ENCODE measurements around the gene KRT83. TPM values are rescaled to one million over a fixed set of nuclear protein-coding genes. Genes with fewer than 3 reads are reported as not detected.
"Not testable (repeated sequence)": the region's sequence is repeated elsewhere in the genome, so short reads cannot be mapped to it uniquely, and the experiment has no call there.

The KRT83 gene
- total RNA-seq, 1 donor from 2014 or later: not detected

DNA sequence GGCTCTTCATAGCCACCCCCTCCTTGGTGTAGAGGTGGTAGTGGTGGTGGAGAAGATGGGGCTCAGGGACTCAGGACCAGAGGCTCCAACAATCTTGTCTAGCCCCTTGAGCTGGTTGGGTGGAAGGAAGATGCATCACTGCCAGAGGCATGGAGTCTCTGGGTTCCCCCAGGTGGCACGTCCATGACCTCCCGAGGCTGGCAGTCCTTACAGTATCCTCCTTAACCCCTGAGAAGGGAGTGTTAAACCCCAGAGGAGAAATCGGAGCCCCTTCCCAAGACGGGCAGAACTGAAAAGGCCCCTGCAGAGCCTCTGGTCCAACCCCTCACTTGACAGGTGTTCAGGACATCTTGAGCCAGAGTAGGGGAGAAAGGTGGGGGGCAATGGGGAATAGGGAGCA is 9.1 kb downstream of the KRT83 start:
- no peak for DNase-seq (ENCODE audit: low read depth)

DNA sequence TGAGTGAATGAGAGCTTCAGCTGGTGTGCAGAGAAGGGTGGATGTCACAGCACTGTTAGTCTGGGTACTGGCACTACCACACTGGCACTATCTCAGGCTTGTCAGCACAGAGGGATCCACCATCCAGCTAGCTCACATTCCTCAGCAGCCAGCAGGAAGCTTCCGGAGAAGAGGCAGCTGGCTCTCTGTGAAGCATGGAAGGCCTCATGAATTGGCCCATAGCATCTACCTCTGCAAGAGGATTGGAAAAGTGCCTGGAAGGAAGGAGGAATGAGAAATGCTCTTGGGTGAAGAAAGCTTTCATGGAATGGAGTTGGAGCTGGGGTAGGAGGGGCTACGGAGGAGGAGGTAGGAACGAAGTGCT is 9.9 kb downstream of the KRT83 start:
- no peak for DNase-seq (ENCODE audit: low read depth)

DNA sequence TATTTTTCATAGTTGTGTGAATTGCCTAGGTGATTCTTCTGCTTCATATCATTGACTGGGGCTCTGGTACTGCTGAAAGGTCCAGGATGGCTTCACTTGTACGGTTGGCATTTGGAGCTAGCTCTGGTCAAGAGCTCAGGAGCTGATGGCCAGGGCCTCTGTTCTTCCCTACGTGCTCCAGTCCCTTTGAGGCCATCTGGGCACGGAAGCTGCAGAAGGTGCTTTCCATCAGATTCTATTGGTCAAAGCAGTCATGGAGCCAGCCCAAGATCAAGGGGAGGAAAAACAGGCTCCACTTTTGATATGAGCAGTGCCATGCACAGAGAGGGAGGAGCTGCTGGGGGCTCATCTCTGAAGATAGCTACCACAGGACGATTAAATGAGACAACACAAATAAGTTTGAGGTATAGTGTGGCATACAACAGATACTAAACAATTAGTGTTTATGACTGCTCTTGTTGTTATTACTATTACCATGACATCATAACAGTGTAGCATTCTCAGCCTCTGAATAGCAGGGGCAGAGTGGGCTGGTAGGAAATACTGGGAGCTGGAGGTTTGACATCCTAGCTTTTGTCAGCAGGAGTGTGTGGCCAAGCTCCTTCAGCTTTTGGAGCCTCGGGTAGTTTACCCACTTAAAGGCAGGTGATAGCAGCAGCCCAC is 10.4 kb downstream of the KRT83 start:
- peak; percentile 51 for DNase-seq (ENCODE audit: low read depth)

DNA sequence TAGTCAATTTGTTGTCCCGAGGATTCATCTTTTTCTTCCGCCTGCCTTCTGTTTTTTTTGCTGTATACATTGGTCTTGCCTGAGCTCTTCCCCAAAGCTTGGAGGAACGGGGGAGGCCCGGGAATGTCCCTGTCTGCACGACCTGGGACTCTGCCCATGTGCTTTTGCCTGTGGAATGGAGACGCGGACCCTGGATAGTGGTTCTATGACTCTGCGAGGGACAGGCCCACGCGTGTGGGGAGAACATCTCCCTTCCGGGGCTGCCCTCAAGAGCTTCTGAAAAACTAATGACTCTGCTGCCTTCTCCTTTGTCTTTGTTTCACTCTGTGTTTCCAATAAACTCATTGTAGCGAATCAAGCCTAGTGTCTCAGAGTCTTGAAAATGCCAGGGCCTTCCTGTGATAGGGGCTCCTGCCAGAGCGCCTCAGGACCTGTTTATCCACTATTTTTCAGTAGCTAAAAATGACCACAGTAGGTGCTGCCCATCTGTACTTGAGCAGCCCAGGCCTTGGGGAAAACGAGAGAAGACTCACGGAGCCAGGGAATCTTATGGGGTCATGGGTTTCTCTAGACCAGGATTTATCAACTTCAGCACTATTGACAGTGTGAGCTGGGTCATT is 12.3 kb downstream of the KRT83 start:
- DNase-seq (ENCODE audit: low read depth): no peak

DNA sequence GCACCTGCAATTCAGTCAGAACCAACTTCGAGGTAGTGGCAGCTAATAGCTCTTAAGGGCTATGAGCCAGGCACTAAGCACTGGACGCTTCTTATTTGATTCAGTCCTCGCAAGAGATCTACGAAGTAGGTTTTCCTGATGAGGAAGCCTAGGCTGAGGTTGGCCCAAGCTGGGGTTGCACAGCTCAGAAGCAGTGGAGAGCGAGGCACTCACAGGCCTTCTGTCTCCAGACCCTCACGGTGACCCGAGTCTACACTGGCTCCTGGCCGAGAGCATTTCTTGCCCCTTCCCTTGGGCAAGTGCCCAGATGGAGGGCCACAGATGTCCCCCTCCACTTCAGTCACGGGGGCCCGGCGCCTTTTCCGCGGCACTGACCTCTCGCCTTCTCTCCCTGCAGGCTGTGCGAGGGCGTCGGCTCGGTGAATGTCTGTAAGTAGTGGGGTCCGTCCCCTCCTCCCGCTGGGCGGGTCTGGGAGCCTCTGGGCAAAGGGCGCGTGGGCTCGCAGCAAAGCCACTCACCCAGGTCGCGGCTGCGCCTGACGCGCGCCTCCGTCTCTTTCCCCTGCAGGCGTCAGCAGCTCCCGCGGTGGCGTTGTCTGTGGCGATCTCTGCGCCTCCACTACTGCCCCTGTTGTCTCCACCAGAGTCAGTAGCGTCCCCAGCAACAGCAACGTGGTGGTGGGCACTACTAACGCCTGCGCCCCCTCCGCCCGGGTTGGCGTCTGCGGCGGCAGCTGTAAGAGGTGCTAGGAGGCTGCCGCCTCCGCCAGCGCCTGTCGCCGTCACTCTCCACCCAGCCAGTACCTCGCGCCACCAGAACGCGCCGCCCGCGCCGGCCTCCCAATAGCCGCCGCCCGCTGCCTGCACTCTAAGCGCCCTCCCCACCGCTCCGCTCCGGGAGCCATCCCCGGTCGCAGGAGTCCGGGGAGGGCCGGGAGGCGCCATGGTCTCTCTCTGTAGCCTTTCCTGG is 13.1 kb downstream of the KRT83 start:
- DNase-seq (ENCODE audit: low read depth): peak; percentile 77

DNA sequence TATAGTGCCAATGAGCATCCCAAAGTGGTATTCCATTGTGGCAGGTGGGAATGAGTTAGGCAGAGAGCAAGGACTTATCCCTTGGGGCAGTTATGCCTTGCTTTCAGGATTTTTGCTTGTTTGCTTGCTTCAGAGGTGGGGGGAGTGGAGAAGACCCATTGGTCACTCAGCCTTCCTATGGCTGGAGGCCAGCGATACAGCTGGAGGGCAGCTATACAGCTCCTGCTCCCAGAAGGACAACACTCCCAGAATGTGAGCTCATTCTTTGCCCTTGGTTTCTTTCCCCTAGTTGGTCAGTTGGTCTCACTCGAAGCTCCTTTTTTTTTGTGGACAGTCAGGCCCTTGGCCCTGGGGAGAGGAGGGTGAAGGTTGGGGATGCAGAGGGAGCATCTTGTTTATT is 14.5 kb downstream of the KRT83 start:
- peak; percentile 29 for DNase-seq (ENCODE audit: low read depth)

DNA sequence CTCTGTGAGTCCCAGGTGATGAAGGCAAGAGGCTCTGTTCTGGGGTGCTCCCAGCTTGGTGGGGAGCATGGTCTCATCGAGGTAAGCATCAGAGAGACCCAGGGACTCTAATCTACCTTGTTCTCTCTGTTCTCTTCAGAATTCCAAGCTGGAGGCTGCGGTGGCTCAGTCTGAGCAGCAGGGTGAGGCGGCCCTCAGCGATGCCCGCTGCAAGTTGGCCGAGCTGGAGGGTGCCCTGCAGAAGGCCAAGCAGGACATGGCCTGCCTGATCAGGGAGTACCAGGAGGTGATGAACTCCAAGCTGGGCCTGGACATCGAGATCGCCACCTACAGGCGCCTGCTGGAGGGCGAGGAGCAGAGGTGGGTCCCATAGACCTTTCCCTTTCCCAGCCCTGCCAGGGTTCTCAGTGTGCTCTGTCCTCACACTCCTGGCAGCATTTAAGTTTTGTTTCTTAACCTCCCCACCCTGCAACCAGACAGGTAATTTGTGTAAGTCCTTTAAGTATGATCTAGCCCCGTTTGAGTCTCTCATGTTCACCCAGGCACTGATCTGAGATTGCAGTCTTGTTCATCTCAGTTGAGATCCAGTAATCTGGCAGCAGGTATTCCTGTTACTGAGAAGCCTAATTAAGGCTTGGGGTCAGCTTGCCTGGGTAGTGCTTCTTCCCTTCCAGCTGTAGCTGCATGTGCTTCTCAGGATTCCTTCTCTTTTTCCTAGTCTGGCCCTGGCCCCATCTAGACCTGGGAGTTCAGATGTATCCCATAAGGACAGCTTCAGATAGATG is 15.1 kb downstream of the KRT83 start:
- no peak for DNase-seq (ENCODE audit: low read depth)

DNA sequence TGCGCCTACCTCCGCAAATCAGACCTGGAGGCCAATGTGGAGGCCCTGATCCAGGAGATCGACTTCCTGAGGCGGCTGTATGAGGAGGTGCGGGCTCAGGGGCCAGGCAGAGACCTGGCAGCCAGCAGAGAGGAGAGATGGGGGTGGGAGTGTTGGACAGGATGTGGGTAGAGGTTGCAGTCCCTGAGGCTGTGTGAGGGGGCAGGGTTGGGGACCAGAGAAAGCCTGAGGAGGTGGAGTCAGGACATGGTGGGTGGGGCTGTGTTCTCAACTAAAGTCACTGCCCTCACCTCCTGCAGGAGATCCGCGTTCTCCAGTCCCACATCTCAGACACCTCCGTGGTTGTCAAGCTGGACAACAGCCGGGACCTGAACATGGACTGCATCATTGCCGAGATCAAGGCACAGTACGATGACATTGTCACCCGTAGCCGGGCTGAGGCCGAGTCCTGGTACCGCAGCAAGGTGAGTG is 16.2 kb downstream of the KRT83 start:
- DNase-seq (ENCODE audit: low read depth): not testable (repeated sequence)

DNA sequence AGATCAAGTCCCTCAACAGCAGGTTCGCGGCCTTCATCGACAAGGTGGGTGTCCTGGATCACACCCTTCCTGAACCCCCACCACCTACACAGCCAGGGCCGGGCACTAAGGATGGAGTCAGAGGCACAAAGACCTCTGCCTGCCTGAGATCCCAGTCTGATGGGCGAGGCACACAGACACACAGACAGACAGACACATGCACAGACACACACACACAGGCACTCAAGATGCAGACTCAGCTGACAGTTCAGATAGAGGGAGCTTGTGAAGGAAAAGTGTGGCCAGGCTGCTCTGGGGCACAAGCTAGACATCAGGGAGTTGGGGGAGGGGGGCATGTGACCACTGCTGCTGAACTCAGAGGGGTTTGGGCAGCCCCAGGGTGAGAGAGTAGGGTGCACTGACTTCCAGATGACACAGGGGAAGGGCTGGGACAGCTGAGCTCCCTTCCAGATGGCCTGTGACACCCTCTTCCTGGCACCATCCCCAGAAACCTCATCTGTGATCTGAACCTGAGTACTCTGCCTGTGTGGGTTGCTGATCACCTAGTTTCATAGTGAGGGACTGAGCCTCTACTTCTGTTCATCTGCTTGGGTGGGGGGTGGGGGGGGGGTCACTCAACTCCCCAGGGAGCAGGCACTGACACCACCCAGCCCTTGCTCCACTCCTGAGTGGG is 18.8 kb downstream of the KRT83 start:
- not testable (repeated sequence) for DNase-seq (ENCODE audit: low read depth)

DNA sequence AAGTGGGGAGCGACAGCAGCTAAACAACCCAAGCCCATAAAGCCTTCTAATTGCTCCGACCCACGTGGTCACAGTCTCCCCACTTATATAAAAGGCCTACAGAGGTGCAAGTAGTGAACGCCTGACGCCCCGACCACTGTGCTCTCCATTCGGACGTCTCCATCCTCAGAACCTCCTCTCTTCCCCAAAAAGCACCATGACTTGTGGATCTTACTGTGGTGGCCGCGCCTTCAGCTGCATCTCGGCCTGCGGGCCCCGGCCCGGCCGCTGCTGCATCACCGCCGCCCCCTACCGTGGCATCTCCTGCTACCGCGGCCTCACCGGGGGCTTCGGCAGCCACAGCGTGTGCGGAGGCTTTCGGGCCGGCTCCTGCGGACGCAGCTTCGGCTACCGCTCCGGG is 19.5 kb downstream of the KRT83 start:
- not testable (repeated sequence) for DNase-seq (ENCODE audit: low read depth)

DNA sequence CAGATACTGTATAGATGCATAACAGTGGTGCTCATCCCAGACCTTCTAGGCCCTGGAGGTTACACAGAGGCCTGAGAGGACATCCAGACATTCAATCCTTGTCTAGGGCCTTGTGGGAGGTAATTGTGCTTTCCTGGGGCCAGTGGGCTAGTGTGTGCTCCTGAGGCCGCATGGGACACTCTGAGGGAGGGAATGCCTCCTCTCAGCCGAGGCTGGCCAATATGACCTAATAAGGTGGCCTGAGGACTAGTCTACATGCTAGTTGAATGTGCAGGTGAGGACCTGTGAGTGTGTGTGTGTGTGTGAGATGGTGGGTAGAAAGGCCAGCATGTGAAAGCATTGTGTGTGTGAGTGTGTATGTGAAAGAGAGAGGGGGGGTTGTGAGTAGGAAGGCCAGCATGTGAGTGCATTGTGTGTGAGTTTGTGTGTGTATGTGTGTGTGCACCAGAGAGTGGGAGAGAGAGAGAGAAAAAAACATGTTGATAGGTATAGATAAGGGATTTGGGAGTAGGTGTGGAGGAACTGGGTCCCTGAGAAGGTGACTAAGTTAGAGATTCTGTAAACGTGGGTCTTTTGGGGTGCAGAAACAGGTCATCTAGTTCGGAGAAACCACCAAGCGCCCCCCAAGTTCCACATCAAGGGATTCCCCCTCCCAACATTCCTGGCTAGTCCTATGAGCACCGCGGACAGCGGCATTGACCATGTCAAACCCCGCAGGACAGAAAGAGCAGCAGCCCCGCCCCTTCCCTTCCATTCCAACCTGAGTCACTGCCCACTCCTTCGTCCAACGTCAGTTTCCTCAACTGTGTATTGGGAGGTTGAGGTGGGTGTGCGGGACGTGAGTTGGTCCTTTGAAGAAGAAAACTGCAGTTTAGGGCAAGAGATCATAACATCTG is 20.2 kb downstream of the KRT83 start:
- DNase-seq (ENCODE audit: low read depth): peak; percentile 33

DNA sequence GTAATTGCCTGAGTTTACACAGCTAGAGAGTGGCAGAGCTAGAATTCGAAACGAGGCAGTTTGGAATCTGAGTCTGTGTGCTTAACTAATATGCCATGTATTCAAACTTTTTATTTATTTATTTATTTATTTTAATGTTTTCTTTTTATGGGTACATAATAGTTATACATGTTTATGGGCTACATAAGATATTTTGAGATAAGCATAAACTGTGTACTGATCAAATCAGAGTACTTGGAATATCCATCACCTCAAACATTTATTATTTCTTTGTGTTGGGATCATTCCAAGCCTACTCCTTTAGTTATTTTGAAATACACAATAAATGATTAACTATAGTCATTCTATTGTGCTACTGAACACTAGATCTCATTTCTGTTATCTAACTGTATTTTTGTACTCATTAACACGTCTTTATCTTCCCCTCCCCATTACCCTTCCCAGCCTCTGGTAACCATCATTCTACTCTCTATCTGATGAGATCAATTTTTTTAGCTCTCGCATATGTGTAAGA is 22.5 kb downstream of the KRT83 start:
- DNase-seq (ENCODE audit: low read depth): no peak

DNA sequence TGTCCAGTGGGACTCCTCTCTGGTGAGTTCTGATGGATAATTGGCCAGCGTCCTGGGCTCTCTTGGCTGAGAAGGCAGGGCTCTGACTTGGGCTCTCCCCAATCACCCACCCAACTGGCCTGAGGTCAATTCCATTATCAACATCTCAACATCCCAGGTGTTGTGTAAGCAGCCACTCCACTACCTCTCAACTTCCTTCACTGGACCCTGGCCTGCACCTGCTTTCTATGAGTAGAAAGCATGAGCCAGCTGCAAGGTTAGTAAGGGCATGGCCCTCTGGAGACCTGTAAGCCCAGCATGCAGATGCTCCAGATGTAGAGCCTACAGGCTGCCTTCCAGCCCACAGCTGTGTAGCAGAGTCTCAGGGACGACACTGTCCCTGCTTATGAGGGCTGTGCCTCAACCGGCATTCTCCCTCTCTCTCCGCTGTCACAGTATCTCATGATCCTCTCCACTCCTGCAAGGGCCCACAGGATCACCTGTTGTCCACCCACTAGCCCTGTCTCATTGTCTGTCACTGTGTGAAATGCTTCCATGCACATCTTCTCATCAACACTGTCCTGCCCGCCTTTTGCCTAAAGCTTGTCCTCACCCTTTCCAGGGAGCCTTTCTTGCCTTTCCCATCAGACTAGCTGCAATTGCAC is 24.5 kb downstream of the KRT83 start:
- DNase-seq (ENCODE audit: low read depth): no peak

DNA sequence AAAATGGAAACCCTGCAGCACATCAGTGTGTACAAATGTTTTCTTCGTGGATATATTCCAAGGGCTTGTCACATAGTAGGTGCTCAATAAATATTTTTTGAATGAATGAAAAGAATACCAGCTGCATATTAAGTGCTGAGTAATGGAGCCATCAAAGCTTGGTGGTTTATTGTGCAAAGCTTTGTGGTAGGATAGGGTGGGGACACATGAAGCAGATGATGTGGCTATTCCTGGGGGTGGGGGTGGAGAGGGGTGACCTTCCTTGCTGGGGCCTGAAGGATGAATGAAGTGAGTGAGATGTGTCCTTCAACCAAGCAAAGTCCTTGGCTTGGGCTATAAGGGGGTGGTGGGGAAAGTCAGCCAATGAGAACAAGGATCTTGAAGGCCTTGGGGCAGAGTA is 25.5 kb downstream of the KRT83 start:
- DNase-seq (ENCODE audit: low read depth): peak; percentile 76

DNA sequence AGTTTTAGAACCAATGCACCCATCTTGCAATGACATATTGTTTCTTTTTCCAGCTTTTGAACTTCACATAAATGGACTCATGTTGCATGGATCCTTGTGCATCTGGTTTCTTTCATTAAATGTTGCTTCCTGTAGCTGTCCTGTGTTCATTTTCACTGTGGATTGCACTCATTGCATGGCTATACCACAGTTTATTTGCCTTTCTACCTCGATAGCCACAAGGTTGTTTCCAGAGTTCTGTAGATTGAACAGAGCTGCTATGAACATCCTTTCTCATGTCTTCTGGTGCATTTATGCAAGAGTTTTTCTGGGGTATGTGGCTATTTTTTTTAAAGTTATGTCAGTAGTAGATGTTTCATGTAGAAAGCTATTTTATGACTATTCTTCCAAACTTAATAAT is 26.4 kb downstream of the KRT83 start:
- DNase-seq (ENCODE audit: low read depth): no peak

DNA sequence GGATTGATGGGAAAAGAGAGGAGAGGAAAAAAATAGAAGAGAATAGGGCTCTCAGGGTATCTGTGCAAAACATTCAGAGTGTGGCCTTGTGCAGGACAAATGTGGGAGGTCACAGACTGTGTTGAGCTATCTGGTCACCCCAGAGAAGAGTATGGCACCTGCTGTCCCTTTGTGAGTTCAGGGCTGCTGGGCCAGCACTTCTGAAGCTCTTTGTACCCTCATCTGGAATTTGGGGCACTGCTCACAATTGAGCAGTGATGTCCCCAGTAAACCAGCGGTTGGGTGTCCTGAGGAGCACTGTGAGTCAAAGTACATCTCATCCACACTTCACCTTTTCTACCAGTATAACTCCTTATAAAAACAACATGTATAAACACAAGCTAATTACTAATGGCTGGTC is 27.3 kb downstream of the KRT83 start:
- DNase-seq (ENCODE audit: low read depth): no peak

DNA sequence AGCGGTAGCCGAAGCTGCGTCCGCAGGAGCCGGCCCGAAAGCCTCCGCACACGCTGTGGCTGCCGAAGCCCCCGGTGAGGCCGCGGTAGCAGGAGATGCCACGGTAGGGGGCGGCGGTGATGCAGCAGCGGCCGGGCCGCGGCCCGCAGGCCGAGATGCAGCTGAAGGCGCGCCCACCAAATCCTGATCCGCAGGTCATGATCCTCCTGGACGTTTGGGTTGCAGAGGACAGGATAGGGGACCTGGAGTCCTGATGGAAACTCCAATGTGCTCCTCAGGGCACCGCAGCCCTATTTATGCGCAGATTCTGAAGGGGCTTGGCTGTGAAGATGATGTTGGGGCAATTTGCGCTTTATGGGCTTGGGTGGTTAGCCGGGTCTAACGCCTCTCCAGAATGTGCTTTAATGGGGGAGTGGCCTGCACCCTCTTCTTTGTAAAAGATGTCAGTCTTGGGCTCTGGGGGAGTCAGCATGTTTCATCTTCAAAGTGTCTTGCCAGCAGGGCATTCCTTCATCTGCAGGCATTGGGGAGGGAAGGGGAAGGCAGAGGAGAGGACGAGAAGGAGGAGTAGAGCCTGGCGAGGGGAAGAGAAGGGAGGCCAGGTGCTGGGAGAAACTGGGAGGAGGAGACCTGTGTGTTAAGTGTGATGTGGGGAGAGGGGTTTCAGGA is 29.8 kb downstream of the KRT83 start, which contains the start of gene KRT81:
Gene KRT81 (minus strand): TSS at position 268 of the 669 bp plus-strand sequence. CDS start 69 bp downstream, at position 199.
- no peak for DNase-seq (ENCODE audit: low read depth)

DNA sequence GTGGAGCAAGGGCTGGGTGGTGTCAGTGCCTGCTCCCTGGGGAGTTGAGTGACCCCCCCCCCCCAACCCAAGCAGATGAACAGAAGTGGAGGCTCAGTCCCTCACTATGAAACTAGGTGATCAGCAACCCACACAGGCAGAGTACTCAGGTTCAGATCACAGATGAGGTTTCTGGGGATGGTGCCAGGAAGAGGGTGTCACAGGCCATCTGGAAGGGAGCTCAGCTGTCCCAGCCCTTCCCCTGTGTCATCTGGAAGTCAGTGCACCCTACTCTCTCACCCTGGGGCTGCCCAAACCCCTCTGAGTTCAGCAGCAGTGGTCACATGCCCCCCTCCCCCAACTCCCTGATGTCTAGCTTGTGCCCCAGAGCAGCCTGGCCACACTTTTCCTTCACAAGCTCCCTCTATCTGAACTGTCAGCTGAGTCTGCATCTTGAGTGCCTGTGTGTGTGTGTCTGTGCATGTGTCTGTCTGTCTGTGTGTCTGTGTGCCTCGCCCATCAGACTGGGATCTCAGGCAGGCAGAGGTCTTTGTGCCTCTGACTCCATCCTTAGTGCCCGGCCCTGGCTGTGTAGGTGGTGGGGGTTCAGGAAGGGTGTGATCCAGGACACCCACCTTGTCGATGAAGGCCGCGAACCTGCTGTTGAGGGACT is 30.6 kb downstream of the KRT83 start:
- DNase-seq (ENCODE audit: low read depth): not testable (repeated sequence)
